ENCODE results near the gene COL9A3.
"Not testable (repeated sequence)": the region's sequence is repeated elsewhere in the genome, so short reads cannot be mapped to it uniquely, and the experiment has no call there.

Gene COL9A3

DNA sequence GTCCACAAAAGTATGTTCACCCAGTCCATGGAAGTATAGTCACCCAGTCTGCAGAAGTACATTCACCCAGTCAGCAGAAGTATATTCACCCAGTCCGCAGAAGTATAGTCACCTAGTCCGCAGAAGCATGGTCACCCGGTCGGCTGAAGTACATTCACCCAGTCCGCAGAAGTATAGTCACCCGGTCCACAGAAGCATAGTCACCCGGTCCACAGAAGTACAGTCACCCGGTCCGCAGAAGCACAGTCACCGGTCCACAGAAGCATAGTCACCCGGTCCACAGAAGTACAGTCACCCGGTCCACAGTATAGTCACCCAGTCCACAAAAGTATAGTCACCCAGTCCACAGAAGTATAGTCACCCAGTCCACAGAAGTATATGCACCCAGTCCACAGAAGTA lies 36.0 kb downstream of the COL9A3 start:
- Histone ChIP-seq H2AK5ac (ENCODE audit: low read depth, low read length) (no peak overlapping the region), H3K14ac (ENCODE audit: low read length) (no peak overlapping the region), H2BK15ac (ENCODE audit: low read length) (no peak overlapping the region), H3K27ac (replicated peaks; ENCODE audit: low read length) (no peak overlapping the region), H3K23ac (ENCODE audit: low read depth, low read length, poor library complexity) (no peak overlapping the region), H3K9ac (ENCODE audit: low read depth, low read length, poor library complexity) (no peak overlapping the region), H3K4me3 (ENCODE audit: low read length in 2 of 2) (no peak overlapping the region), H2BK5ac (ENCODE audit: low read length) (no peak overlapping the region), H3K27me3 (ENCODE audit: control insufficient read depth in 3 of 3, insufficient read depth in 3 of 3, low read depth in 1 of 3, low read length in 3 of 3) (no peaks in the 10 kb centered on the region), H3K79me1 (ENCODE audit: low read depth, low read length) (peaks cover 6% of the 10 kb centered on the region), H4K91ac (ENCODE audit: low read depth, low read length, poor library complexity) (no peak overlapping the region), H2AFZ (ENCODE audit: low read length) (no peak overlapping the region), H3K4me1 (ENCODE audit: control insufficient read depth in 2 of 2, insufficient read depth in 1 of 2, low read depth in 1 of 2, low read length in 2 of 2) (peaks cover 0 to under 1% of the 10 kb centered on the region in 2 donors), H3K4ac (ENCODE audit: low read length) (no peak overlapping the region), H3K4me2 (ENCODE audit: insufficient read depth, low read length, poor library complexity, severe bottlenecking) (no peak overlapping the region), H3K36me3 (replicated peaks in 1 of 2; ENCODE audit: control insufficient read depth in 2 of 2, insufficient read depth in 2 of 2, low read length in 2 of 2) (peaks cover 31 to 90% of the 10 kb centered on the region in 2 donors), H2BK120ac (ENCODE audit: low read depth, low read length) (no peak overlapping the region), H3K18ac (ENCODE audit: low read length) (no peak overlapping the region), H4K8ac (ENCODE audit: low read depth, low read length) (no peak overlapping the region), H3K9me3 (replicated peaks in 1 of 2; ENCODE audit: control insufficient read depth in 2 of 2, insufficient read depth in 1 of 2, low read depth in 1 of 2, low read length in 2 of 2) (no peaks in the 10 kb centered on the region), H2BK12ac (ENCODE audit: low read length) (no peak overlapping the region)
- no CpG with 5 or more reads among the region's 12 CpGs for WGBS, 2 donors (ENCODE audit: extremely low coverage in 2 of 2, insufficient read length in 2 of 2, insufficient replicate concordance in 1 of 2)
- DNase-seq (ENCODE audit: low spot score): no peak

DNA sequence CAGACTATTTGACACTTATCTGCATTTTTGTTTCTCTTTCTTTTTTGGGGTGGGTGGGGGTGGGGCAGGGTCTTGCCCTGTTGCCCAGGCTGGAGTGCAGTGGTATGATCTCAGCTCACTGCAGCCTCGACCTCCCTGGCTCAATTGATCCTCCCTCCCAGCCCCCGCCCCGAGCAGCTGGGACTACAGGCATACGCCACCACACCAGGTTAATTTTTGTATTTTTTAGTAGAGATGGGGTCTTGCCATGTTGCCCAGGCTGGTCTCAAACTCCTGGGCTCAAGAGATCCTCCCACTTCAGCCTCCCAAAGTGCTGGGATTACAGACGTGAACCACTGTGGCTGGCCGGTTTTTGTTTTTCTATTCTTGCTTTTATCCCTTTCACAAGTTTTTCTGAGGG lies 36.5 kb downstream of the COL9A3 start:
- H2BK5ac ChIP-seq (ENCODE audit: low read length); H3K14ac ChIP-seq (ENCODE audit: low read length); H3K4ac ChIP-seq (ENCODE audit: low read length); H2BK15ac ChIP-seq (ENCODE audit: low read length); H3K27me3 ChIP-seq (ENCODE audit: control insufficient read depth in 3 of 3, insufficient read depth in 3 of 3, low read depth in 1 of 3, low read length in 3 of 3); H3K9me3 ChIP-seq (replicated peaks in 1 of 2; ENCODE audit: control insufficient read depth in 2 of 2, insufficient read depth in 1 of 2, low read depth in 1 of 2, low read length in 2 of 2); H2BK120ac ChIP-seq (ENCODE audit: low read depth, low read length); H4K8ac ChIP-seq (ENCODE audit: low read depth, low read length); H3K23ac ChIP-seq (ENCODE audit: low read depth, low read length, poor library complexity); H3K4me3 ChIP-seq (ENCODE audit: low read length in 2 of 2); H3K18ac ChIP-seq (ENCODE audit: low read length); H3K4me2 ChIP-seq (ENCODE audit: insufficient read depth, low read length, poor library complexity, severe bottlenecking); H4K91ac ChIP-seq (ENCODE audit: low read depth, low read length, poor library complexity); H3K79me1 ChIP-seq (ENCODE audit: low read depth, low read length); H3K9ac ChIP-seq (ENCODE audit: low read depth, low read length, poor library complexity); H2BK12ac ChIP-seq (ENCODE audit: low read length); H2AFZ ChIP-seq (ENCODE audit: low read length); H2AK5ac ChIP-seq (ENCODE audit: low read depth, low read length); H3K27ac ChIP-seq (replicated peaks; ENCODE audit: low read length); H3K4me1 ChIP-seq (ENCODE audit: control insufficient read depth in 2 of 2, insufficient read depth in 1 of 2, low read depth in 1 of 2, low read length in 2 of 2); DNase-seq (ENCODE audit: low spot score): not testable (repeated sequence)
- peaks cover 31 to 90% of the 10 kb centered on the region in 2 donors for H3K36me3 ChIP-seq (replicated peaks in 1 of 2; ENCODE audit: control insufficient read depth in 2 of 2, insufficient read depth in 2 of 2, low read length in 2 of 2)
- no CpG with 5 or more reads among the region's 6 CpGs for WGBS, 2 donors (ENCODE audit: extremely low coverage in 2 of 2, insufficient read length in 2 of 2, insufficient replicate concordance in 1 of 2)

DNA sequence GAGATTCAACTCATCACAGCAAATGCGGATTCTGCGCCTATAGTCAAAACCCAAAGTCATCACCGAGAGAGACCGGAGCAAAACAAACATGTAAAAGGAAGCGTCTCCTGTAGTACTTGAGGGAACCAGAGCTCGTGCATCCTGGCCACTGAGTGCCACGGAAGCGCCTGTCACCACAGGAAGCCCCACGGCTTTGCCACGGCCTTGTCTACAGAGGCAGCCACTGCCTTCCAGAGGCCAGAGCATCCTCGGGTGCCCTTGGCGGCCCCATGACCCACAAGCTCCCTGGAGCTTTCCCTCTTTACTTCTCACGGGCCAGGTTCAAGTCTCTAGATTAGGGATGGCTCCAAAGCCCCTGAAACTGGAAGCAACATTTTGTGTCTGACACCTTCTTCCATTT lies 37.3 kb downstream of the COL9A3 start:
- H2BK15ac ChIP-seq (ENCODE audit: low read length): no peak overlapping the region
- H3K18ac ChIP-seq (ENCODE audit: low read length): no peak overlapping the region
- H3K9me3 ChIP-seq (replicated peaks in 1 of 2; ENCODE audit: control insufficient read depth in 2 of 2, insufficient read depth in 1 of 2, low read depth in 1 of 2, low read length in 2 of 2): no peaks in the 10 kb centered on the region
- no peak overlapping the region for H3K4ac ChIP-seq (ENCODE audit: low read length)
- H3K9ac ChIP-seq (ENCODE audit: low read depth, low read length, poor library complexity): no peak overlapping the region
- no peak for DNase-seq (ENCODE audit: low spot score)
- H3K79me1 ChIP-seq (ENCODE audit: low read depth, low read length): peaks cover 4% of the 10 kb centered on the region
- H2AFZ ChIP-seq (ENCODE audit: low read length): no peak overlapping the region
- no peak overlapping the region for H4K91ac ChIP-seq (ENCODE audit: low read depth, low read length, poor library complexity)
- H3K14ac ChIP-seq (ENCODE audit: low read length): no peak overlapping the region
- peaks cover 0 to under 1% (median 0%) of the 10 kb centered on the region in 3 experiments for H3K27me3 ChIP-seq (ENCODE audit: control insufficient read depth in 3 of 3, insufficient read depth in 3 of 3, low read depth in 1 of 3, low read length in 3 of 3)
- H2BK12ac ChIP-seq (ENCODE audit: low read length): no peak overlapping the region
- no peak overlapping the region for H4K8ac ChIP-seq (ENCODE audit: low read depth, low read length)
- no peak overlapping the region for H3K4me2 ChIP-seq (ENCODE audit: insufficient read depth, low read length, poor library complexity, severe bottlenecking)
- H3K23ac ChIP-seq (ENCODE audit: low read depth, low read length, poor library complexity): no peak overlapping the region
- H2AK5ac ChIP-seq (ENCODE audit: low read depth, low read length): no peak overlapping the region
- H2BK5ac ChIP-seq (ENCODE audit: low read length): no peak overlapping the region
- H3K4me1 ChIP-seq (ENCODE audit: control insufficient read depth in 2 of 2, insufficient read depth in 1 of 2, low read depth in 1 of 2, low read length in 2 of 2): no peaks in the 10 kb centered on the region
- no peak overlapping the region for H2BK120ac ChIP-seq (ENCODE audit: low read depth, low read length)
- H3K36me3 ChIP-seq (replicated peaks in 1 of 2; ENCODE audit: control insufficient read depth in 2 of 2, insufficient read depth in 2 of 2, low read length in 2 of 2): peaks cover 32 to 94% of the 10 kb centered on the region in 2 donors
- no CpG with 5 or more reads among the region's 13 CpGs for WGBS, 2 donors (ENCODE audit: extremely low coverage in 2 of 2, insufficient read length in 2 of 2, insufficient replicate concordance in 1 of 2)
- no peak overlapping the region for H3K4me3 ChIP-seq (ENCODE audit: low read length in 2 of 2)
- no peak overlapping the region for H3K27ac ChIP-seq (replicated peaks; ENCODE audit: low read length)

- Histone ChIP-seq H2BK12ac (ENCODE audit: low read length) (no peak overlapping the region), H3K9ac (ENCODE audit: low read depth, low read length, poor library complexity) (no peak overlapping the region), H2AK5ac (ENCODE audit: low read depth, low read length) (no peak overlapping the region), H3K4me1 (ENCODE audit: control insufficient read depth in 2 of 2, insufficient read depth in 1 of 2, low read depth in 1 of 2, low read length in 2 of 2) (peaks cover under 1 to 4% of the 10 kb centered on the region in 2 donors), H2AFZ (ENCODE audit: low read length) (no peak overlapping the region), H3K18ac (ENCODE audit: low read length) (no peak overlapping the region), H3K14ac (ENCODE audit: low read length) (no peak overlapping the region), H3K23ac (ENCODE audit: low read depth, low read length, poor library complexity) (no peak overlapping the region), H4K8ac (ENCODE audit: low read depth, low read length) (no peak overlapping the region), H3K79me1 (ENCODE audit: low read depth, low read length) (peaks cover 4% of the 10 kb centered on the region), H4K91ac (ENCODE audit: low read depth, low read length, poor library complexity) (no peak overlapping the region), H3K9me3 (replicated peaks in 1 of 2; ENCODE audit: control insufficient read depth in 2 of 2, insufficient read depth in 1 of 2, low read depth in 1 of 2, low read length in 2 of 2) (no peaks in the 10 kb centered on the region), H3K4ac (ENCODE audit: low read length) (no peak overlapping the region), H2BK120ac (ENCODE audit: low read depth, low read length) (no peak overlapping the region), H3K4me2 (ENCODE audit: insufficient read depth, low read length, poor library complexity, severe bottlenecking) (no peak overlapping the region), H2BK5ac (ENCODE audit: low read length) (no peak overlapping the region), H3K27me3 (ENCODE audit: control insufficient read depth in 3 of 3, insufficient read depth in 3 of 3, low read depth in 1 of 3, low read length in 3 of 3) (peaks cover 0 to 3% (median 0%) of the 10 kb centered on the region in 3 experiments), H2BK15ac (ENCODE audit: low read length) (no peak overlapping the region), H3K4me3 (ENCODE audit: low read length in 2 of 2) (no peak overlapping the region), H3K27ac (replicated peaks; ENCODE audit: low read length) (no peak overlapping the region), H3K36me3 (replicated peaks in 1 of 2; ENCODE audit: control insufficient read depth in 2 of 2, insufficient read depth in 2 of 2, low read length in 2 of 2) (peaks cover 32 to 91% of the 10 kb centered on the region in 2 donors)
- no CpG with 5 or more reads among the region's 5 CpGs for WGBS, 2 donors (ENCODE audit: extremely low coverage in 2 of 2, insufficient read length in 2 of 2, insufficient replicate concordance in 1 of 2)
- DNase-seq (ENCODE audit: low spot score): no peak
These were observed 38.3 kb downstream of the COL9A3 start for GRCh38 chr20:62855120-62855519.

Measured in neuronal stem cell (in vitro differentiated cells).